Measurements from ENCODE around the gene ISOC2. TPM values are rescaled to one million over a fixed set of nuclear protein-coding genes. Genes with fewer than 3 reads are reported as not detected.

Gene ISOC2
- total RNA-seq, 1 donor from 2014 or later, result 63.3 TPM

GRCh38 chr19:55479451-55480230, 18.2 kb upstream of the ISOC2 start:
- DNase-seq (ENCODE audit: low read depth, low spot score), result no peak

GRCh38 chr19:55479045-55479444, 17.6 kb upstream of the ISOC2 start:
- DNase-seq (ENCODE audit: low read depth, low spot score), result no peak

- DNase-seq (ENCODE audit: low read depth, low spot score), result no peak
Measured at GRCh38 chr19:55478364-55478763, 16.9 kb upstream of the ISOC2 start.

- DNase-seq (ENCODE audit: low read depth, low spot score), result no peak
Measured at GRCh38 chr19:55477905-55478304, 16.5 kb upstream of the ISOC2 start.

GRCh38 chr19:55476100-55476775, 14.8 kb upstream of the ISOC2 start, which contains the start of gene ZNF628:
Gene ZNF628 (plus strand): TSS chr19:55476617. CDS start chr19:55479911, 3,294 bp downstream.
- peak; percentile 93 for DNase-seq (ENCODE audit: low read depth, low spot score)

GRCh38 chr19:55474269-55475265, 13.1 kb upstream of the ISOC2 start:
- DNase-seq (ENCODE audit: low read depth, low spot score), result no peak

- DNase-seq (ENCODE audit: low read depth, low spot score), result no peak
Measured at GRCh38 chr19:55473225-55474012, 12.0 kb upstream of the ISOC2 start.

- no peak for DNase-seq (ENCODE audit: low read depth, low spot score)
Measured at GRCh38 chr19:55472463-55472862, 11.0 kb upstream of the ISOC2 start.

GRCh38 chr19:55471266-55471665, 9.8 kb upstream of the ISOC2 start:
- DNase-seq (ENCODE audit: low read depth, low spot score), result no peak

- DNase-seq (ENCODE audit: low read depth, low spot score), result no peak
Measured at GRCh38 chr19:55468054-55468393, 6.6 kb upstream of the ISOC2 start.

GRCh38 chr19:55467236-55468053, 6.0 kb upstream of the ISOC2 start:
- DNase-seq (ENCODE audit: low read depth, low spot score), result no peak

- no peak for DNase-seq (ENCODE audit: low read depth, low spot score)
Measured at GRCh38 chr19:55466241-55466614, 4.8 kb upstream of the ISOC2 start.

- no peak for DNase-seq (ENCODE audit: low read depth, low spot score)
Measured at GRCh38 chr19:55465460-55466240, 4.2 kb upstream of the ISOC2 start.

- DNase-seq (ENCODE audit: low read depth, low spot score), result no peak
Measured at GRCh38 chr19:55464662-55465054, 3.2 kb upstream of the ISOC2 start, which contains the start of gene C19orf85. Gene C19orf85 (minus strand): TSS chr19:55464751. CDS start chr19:55464554, 197 bp downstream.

GRCh38 chr19:55464039-55464661, 2.7 kb upstream of the ISOC2 start:
- no peak for DNase-seq (ENCODE audit: low read depth, low spot score)

- DNase-seq (ENCODE audit: low read depth, low spot score), result no peak
Measured at GRCh38 chr19:55463583-55464031, 2.2 kb upstream of the ISOC2 start.

- DNase-seq (ENCODE audit: low read depth, low spot score), result no peak
Measured at GRCh38 chr19:55462722-55463121, 1.3 kb upstream of the ISOC2 start.

- no peak for DNase-seq (ENCODE audit: low read depth, low spot score)
Measured at GRCh38 chr19:55461974-55462626, 658 bp upstream of the ISOC2 start.
